Neural crest cell (in vitro differentiated cells): ENCODE measurements around the gene CXCR3. TPM values are rescaled to one million over a fixed set of nuclear protein-coding genes. Genes with fewer than 3 reads are reported as not detected.

Experiments used
- DNase-seq: peaks from one replicate; pipeline ENCODE4 v3.0.0; 2021; ENCODE audit warnings: low read depth, mixed read lengths, low spot score
- H3K27ac Mint-ChIP-seq: one replicate; pipeline ENCODE4 v1.8.0; 2021; ENCODE audit warnings: mild to moderate bottlenecking, mixed read lengths; ENCODE audit not compliant: unreplicated experiment
- H3K27me3 Mint-ChIP-seq: 2 replicates; pipeline ENCODE4 v1.8.0; 2021; ENCODE audit warnings: low read depth, mild to moderate bottlenecking, mixed read lengths
- H3K36me3 Mint-ChIP-seq: 2 replicates; pipeline ENCODE4 v1.8.0; 2021; ENCODE audit warnings: low read depth, mild to moderate bottlenecking, mixed read lengths
- H3K4me1 Mint-ChIP-seq: 2 replicates; pipeline ENCODE4 v1.8.0; 2021; ENCODE audit warnings: mixed read lengths
- H3K4me3 Mint-ChIP-seq: one replicate; pipeline ENCODE4 v1.8.0; 2021; ENCODE audit warnings: mild to moderate bottlenecking, mixed read lengths
- H3K9me3 Mint-ChIP-seq: 2 replicates; pipeline ENCODE4 v1.8.0; 2021; ENCODE audit warnings: mixed read lengths
- total RNA-seq: library from RNA; stranded (reverse); gene quantifications from 2 replicates; pipeline ENCODE4 v1.2.1, GENCODE V29; 2021
- TF ChIP-seq, protein P1 (sequence below): fragments of 200-600 bp; sonication (generic); conservative IDR thresholded peaks from 2 replicates; pipeline ENCODE4 v1.5.0; 2021; ENCODE audit warnings: antibody characterized with exemption, mild to moderate bottlenecking

CXCR3 gene
- total RNA-seq, 1 donor from 2014 or later: not detected

DNA sequence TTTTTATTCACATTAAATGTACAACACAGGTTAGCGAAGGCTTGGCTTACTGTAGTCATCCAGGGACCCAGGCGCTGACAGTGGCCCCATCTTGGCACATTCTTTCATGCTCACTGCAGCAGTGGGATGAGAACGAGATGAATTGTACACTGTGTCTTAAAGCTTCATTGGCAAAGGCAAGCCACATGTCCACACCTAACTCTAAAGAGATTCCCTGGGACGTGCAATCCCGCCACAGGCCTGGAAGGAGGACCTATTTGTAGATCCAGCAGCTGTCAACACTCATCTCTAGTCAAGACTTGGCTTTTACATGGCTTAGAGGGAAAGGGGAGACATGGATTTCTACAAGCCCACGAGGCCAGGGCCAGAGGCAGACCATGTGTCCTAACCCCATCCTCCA lies 16.1 kb upstream of the CXCR3 start:
- Mint-ChIP-seq H3K36me3 (no peaks in the 10 kb centered on the region), H3K27ac (no peak overlapping the region), H3K4me1 (no peaks in the 10 kb centered on the region), H3K4me3 (no peak overlapping the region), H3K9me3 (no peaks in the 10 kb centered on the region), H3K27me3 (no peaks in the 10 kb centered on the region)
- DNase-seq: no peak
- TF ChIP-seq, protein P1, sequence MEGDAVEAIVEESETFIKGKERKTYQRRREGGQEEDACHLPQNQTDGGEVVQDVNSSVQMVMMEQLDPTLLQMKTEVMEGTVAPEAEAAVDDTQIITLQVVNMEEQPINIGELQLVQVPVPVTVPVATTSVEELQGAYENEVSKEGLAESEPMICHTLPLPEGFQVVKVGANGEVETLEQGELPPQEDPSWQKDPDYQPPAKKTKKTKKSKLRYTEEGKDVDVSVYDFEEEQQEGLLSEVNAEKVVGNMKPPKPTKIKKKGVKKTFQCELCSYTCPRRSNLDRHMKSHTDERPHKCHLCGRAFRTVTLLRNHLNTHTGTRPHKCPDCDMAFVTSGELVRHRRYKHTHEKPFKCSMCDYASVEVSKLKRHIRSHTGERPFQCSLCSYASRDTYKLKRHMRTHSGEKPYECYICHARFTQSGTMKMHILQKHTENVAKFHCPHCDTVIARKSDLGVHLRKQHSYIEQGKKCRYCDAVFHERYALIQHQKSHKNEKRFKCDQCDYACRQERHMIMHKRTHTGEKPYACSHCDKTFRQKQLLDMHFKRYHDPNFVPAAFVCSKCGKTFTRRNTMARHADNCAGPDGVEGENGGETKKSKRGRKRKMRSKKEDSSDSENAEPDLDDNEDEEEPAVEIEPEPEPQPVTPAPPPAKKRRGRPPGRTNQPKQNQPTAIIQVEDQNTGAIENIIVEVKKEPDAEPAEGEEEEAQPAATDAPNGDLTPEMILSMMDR: no peak

DNA sequence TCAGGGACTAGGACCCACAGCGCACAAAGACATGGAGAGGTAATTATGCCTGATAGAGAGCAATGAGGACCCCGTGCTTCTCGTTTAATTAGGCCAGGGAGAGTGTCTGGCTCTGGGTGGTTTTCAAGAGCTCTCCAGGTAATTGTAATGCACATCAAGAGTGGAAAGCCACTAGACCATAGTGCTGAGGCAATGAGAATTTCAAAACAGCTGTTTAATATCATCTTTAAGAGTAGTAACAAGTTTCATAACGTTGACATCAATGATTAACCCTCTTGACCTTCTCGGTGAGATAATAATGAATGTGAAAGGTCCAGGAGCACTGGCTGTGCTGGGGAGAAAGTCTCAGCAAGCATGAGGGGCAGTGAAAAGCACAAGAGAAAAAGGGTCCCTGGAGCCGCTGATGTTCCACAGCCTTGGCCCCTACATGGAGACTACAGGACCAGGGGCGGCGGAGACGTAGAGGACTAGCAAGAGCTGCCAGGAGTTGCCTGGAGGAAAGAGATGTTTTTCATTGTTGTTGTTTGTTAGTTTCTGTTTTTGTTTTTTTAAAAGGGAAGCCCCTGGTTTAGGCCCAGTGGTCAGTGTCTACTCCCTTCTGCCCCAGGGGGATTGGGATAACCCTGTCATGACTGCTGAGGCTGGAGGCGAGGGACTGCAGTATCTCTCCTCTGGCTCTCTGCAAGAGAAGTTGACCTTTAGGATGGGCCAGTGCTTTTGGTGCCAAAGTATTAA lies 14.8 kb upstream of the CXCR3 start:
- no peaks in the 10 kb centered on the region for H3K36me3 Mint-ChIP-seq
- H3K27ac Mint-ChIP-seq: no peak overlapping the region
- DNase-seq: no peak
- no peaks in the 10 kb centered on the region for H3K9me3 Mint-ChIP-seq
- no peaks in the 10 kb centered on the region for H3K27me3 Mint-ChIP-seq
- TF ChIP-seq, protein P1: no peak
- H3K4me3 Mint-ChIP-seq: no peak overlapping the region
- H3K4me1 Mint-ChIP-seq: no peaks in the 10 kb centered on the region

DNA sequence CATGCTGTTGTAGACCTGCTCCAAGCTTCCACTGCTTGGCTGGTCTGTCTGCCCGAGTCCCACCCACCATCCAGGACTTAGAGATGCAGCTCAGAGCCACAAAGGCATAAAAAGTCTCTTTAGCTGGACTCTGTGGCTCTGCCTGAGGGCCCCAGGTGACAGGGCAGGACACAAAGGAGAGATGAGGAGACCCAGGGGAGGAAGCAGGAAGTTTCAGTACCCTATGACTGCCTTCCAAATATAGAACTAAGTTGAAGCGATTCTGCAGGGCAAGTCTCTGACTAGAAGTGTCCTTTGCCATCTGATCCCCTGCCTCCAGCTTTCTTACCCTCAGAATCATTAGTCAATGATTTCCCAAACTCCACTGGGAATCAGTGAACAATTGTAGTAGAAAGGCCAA lies 11.2 kb upstream of the CXCR3 start:
- DNase-seq: no peak
- H3K4me1 Mint-ChIP-seq: peaks cover 8% of the 10 kb centered on the region
- H3K27ac Mint-ChIP-seq: no peak overlapping the region
- H3K9me3 Mint-ChIP-seq: peaks cover 2% of the 10 kb centered on the region
- H3K27me3 Mint-ChIP-seq: no peaks in the 10 kb centered on the region
- TF ChIP-seq, protein P1: no peak
- no peak overlapping the region for H3K4me3 Mint-ChIP-seq
- H3K36me3 Mint-ChIP-seq: no peaks in the 10 kb centered on the region

DNA sequence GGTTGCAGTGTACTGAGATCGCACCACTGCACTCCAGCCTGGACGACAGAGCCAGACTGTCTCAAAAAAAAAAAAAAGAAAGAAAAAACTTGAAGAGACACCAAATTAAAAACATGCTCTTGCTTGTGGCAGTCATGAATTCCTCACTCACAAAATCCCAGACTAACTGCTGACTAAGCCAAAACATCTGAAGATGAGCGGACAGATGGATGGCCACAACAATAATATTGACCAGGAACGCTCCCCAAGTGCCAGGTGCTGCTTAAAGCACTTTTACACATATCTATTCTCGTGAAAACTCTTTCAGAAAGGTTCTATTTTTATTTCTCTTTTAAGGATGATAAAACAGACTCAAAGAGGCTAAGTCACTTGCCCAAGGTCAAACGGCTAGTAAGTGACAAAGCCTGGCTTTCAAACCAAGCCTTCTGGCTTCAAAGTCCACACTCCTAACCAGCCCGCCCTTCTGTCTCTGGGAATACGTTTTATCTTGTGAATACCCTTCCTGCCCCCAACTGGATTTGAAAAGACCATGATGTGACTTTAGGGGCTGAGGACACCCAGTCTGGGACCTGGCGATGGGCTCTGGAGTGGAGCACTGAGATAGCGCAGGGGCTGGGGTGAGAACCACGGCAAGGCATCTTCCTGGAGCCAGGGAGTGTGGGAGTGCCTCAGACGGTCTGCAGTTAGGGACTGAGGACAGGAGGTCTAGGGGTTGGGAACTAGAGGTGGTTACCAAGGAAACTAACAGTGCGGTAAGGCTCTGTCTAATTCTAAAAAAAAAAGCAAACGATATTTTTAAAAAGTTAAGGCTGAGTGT lies 9.5 kb upstream of the CXCR3 start:
- Mint-ChIP-seq H3K36me3 (no peaks in the 10 kb centered on the region), H3K27ac (no peak overlapping the region), H3K27me3 (no peaks in the 10 kb centered on the region), H3K4me3 (no peak overlapping the region), H3K4me1 (peaks cover 8% of the 10 kb centered on the region), H3K9me3 (peaks cover 2% of the 10 kb centered on the region)
- DNase-seq: no peak
- TF ChIP-seq, protein P1: no peak

DNA sequence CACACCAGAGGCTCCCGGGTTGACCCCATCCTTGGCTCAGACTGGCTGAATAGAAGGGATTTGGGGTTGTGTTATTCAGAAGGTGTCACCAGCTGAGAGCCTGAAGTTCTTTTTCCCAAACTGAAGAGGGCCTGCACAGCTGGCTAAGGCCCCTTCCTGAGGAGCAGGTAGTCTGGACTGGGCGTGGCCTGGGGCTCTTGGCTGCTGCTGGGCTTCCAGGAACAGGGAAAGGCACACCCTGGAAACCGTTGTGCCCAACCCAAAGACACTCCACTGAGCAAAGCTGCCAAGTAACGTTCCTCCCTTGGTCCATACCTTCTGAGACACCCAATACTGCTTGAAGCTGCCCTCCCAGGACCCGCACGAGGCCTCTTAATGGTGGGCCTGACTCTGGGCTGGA lies 8.3 kb upstream of the CXCR3 start:
- H3K9me3 Mint-ChIP-seq: peaks cover 2% of the 10 kb centered on the region
- no peak overlapping the region for H3K27ac Mint-ChIP-seq
- peaks cover 8% of the 10 kb centered on the region for H3K4me1 Mint-ChIP-seq
- DNase-seq: no peak
- TF ChIP-seq, protein P1: no peak
- no peaks in the 10 kb centered on the region for H3K36me3 Mint-ChIP-seq
- H3K27me3 Mint-ChIP-seq: no peaks in the 10 kb centered on the region
- no peak overlapping the region for H3K4me3 Mint-ChIP-seq
